H9 (cell line): ENCODE measurements around the gene COPS4. TPM values are rescaled to one million over a fixed set of nuclear protein-coding genes. Genes with fewer than 3 reads are reported as not detected.

Source experiments
- DNase-seq: peaks from one replicate; pipeline ENCODE4 v3.0.0-alpha.2; 2017
- H2AFZ ChIP-seq: one replicate; pipeline ENCODE4 v1.6.1; 2013; ENCODE audit warnings: mild to moderate bottlenecking, low read length, control low read depth, moderate library complexity
- H2AK5ac ChIP-seq: 2 replicates; pipeline ENCODE4 v1.6.1; 2013; ENCODE audit warnings: low read length, control low read depth, mixed read lengths; ENCODE audit not compliant: insufficient read length
- H2BK120ac ChIP-seq: one replicate; pipeline ENCODE4 v1.6.1; 2013; ENCODE audit warnings: low read depth, mild to moderate bottlenecking, low read length, control low read depth, inconsistent platforms; ENCODE audit not compliant: poor library complexity, severe bottlenecking
- H2BK12ac ChIP-seq: 2 replicates; pipeline ENCODE4 v1.6.1; 2013; ENCODE audit warnings: low read length, control low read depth, mixed read lengths, low read depth; ENCODE audit not compliant: insufficient read length
- H2BK15ac ChIP-seq: 2 replicates; pipeline ENCODE4 v1.6.1; 2013; ENCODE audit warnings: low read depth, low read length, control low read depth
- H2BK20ac ChIP-seq: one replicate; pipeline ENCODE4 v1.6.1; 2013; ENCODE audit warnings: low read depth, mild to moderate bottlenecking, low read length, control low read depth, inconsistent platforms; ENCODE audit not compliant: poor library complexity, severe bottlenecking
- H2BK5ac ChIP-seq: 2 replicates; pipeline ENCODE4 v1.6.1; 2013; ENCODE audit warnings: low read length, control low read depth, mixed read lengths; ENCODE audit not compliant: insufficient read length
- H3K14ac ChIP-seq: 2 replicates; pipeline ENCODE4 v1.6.1; 2013; ENCODE audit warnings: low read length, control low read depth; ENCODE audit not compliant: insufficient read depth
- H3K18ac ChIP-seq: 2 replicates; pipeline ENCODE4 v1.6.1; 2013; ENCODE audit warnings: low read depth, mild to moderate bottlenecking, mixed read lengths, low read length, control low read depth; ENCODE audit not compliant: insufficient read length
- H3K23ac ChIP-seq: 2 replicates; pipeline ENCODE4 v1.6.1; 2013; ENCODE audit warnings: low read length, control low read depth, mixed read lengths, low read depth; ENCODE audit not compliant: insufficient read length
- H3K23me2 ChIP-seq: 2 replicates; pipeline ENCODE4 v1.6.1; 2013; ENCODE audit warnings: low read depth, mild to moderate bottlenecking, mixed read lengths, low read length, control low read depth; ENCODE audit not compliant: insufficient read length, poor library complexity, severe bottlenecking
- H3K27ac ChIP-seq: 2 replicates; pipeline ENCODE4 v1.5.1; 2013; ENCODE audit warnings: low read length, control low read depth, mixed read lengths, low read depth; ENCODE audit not compliant: insufficient read length
- H3K27me3 ChIP-seq: 2 replicates; pipeline ENCODE4 v1.6.1; 2013; ENCODE audit warnings: low read length, control low read depth, inconsistent platforms; ENCODE audit not compliant: insufficient read depth
- H3K4ac ChIP-seq: 2 replicates; pipeline ENCODE4 v1.6.1; 2013; ENCODE audit warnings: low read depth, mild to moderate bottlenecking, control low read depth, inconsistent platforms, low read length, moderate library complexity
- H3K4me1 ChIP-seq: 2 replicates; pipeline ENCODE4 v1.6.1; 2013; ENCODE audit warnings: low read length, control low read depth, inconsistent platforms; ENCODE audit not compliant: insufficient read depth
- H3K4me2 ChIP-seq: 2 replicates; pipeline ENCODE4 v1.6.1; 2013; ENCODE audit warnings: low read length, control low read depth, mixed read lengths; ENCODE audit not compliant: insufficient read length, insufficient read depth
- H3K56ac ChIP-seq: 2 replicates; pipeline ENCODE4 v1.6.1; 2013; ENCODE audit warnings: low read depth, mild to moderate bottlenecking, mixed read lengths, low read length, control low read depth; ENCODE audit not compliant: insufficient read length
- H3K79me1 ChIP-seq: 2 replicates; pipeline ENCODE4 v1.6.1; 2013; ENCODE audit warnings: low read depth, mild to moderate bottlenecking, moderate library complexity, low read length, control low read depth, inconsistent platforms; ENCODE audit not compliant: insufficient read depth, poor library complexity, severe bottlenecking
- H3K79me2 ChIP-seq: 2 replicates; pipeline ENCODE4 v1.6.1; 2013; ENCODE audit warnings: low read length, control low read depth, inconsistent platforms; ENCODE audit not compliant: insufficient read depth
- H3K9ac ChIP-seq: 2 replicates; pipeline ENCODE4 v1.6.1; 2013; ENCODE audit warnings: low read length, control low read depth, mixed read lengths; ENCODE audit not compliant: insufficient read length; ENCODE audit errors: extremely low read depth
- H3K9me3 ChIP-seq: one replicate; pipeline ENCODE4 v1.6.1; 2013; ENCODE audit warnings: low read depth, low read length, inconsistent platforms; ENCODE audit not compliant: control insufficient read depth
- H3T11ph ChIP-seq: one replicate; pipeline ENCODE4 v1.6.1; 2013; ENCODE audit warnings: mild to moderate bottlenecking, low read length, control low read depth, inconsistent platforms
- H4K20me1 ChIP-seq: one replicate; pipeline ENCODE4 v1.6.1; 2013; ENCODE audit not compliant: control insufficient read depth, insufficient read length, insufficient read depth
- H4K5ac ChIP-seq: 2 replicates; pipeline ENCODE4 v1.6.1; 2013; ENCODE audit warnings: low read depth, mild to moderate bottlenecking, mixed read lengths, low read length, control low read depth; ENCODE audit not compliant: insufficient read length
- H4K8ac ChIP-seq: replicated peaks from 2 replicates; pipeline ENCODE4 v1.6.1; 2013; ENCODE audit warnings: low read length, control low read depth, mixed read lengths, low read depth; ENCODE audit not compliant: insufficient read length
- H4K91ac ChIP-seq: 2 replicates; pipeline ENCODE4 v1.6.1; 2013; ENCODE audit warnings: low read depth, mild to moderate bottlenecking, moderate library complexity, mixed read lengths, low read length, control low read depth; ENCODE audit not compliant: insufficient read length
- H3K27ac Mint-ChIP-seq, 3 experiments: 2 replicates in 2 of 3; 3 replicates in 1 of 3; pipeline ENCODE4 v1.8.0; 2020 to 2021; ENCODE audit warnings: mixed read lengths in 3 of 3, mild to moderate bottlenecking in 1 of 3, moderate library complexity in 1 of 3
- H3K27me3 Mint-ChIP-seq: 2 replicates; pipeline ENCODE4 v1.8.0; 2021; ENCODE audit warnings: low read depth, mild to moderate bottlenecking, moderate library complexity, mixed read lengths
- H3K36me3 Mint-ChIP-seq, 3 experiments: 2 replicates in 2 of 3; 3 replicates in 1 of 3; pipeline ENCODE4 v1.8.0; 2020 to 2021; ENCODE audit warnings: low read depth in 3 of 3, mixed read lengths in 3 of 3; ENCODE audit not compliant: insufficient read depth in 1 of 3
- H3K4me1 Mint-ChIP-seq, 2 experiments: 2 replicates each; pipeline ENCODE4 v1.8.0; 2020; ENCODE audit warnings: mixed read lengths in 2 of 2
- H3K4me3 Mint-ChIP-seq, 2 experiments: 2 replicates in 1 of 2; 3 replicates in 1 of 2; pipeline ENCODE4 v1.8.0; 2020 to 2021; ENCODE audit warnings: mild to moderate bottlenecking in 2 of 2, mixed read lengths in 2 of 2, moderate library complexity in 1 of 2
- H3K9me3 Mint-ChIP-seq, 2 experiments: 2 replicates in 1 of 2; 3 replicates in 1 of 2; pipeline ENCODE4 v1.8.0; 2020; ENCODE audit warnings: mild to moderate bottlenecking in 2 of 2, mixed read lengths in 2 of 2, moderate library complexity in 1 of 2
- CTCF ChIP-seq: fragments of 200-600 bp; sonication (generic); conservative IDR thresholded peaks from 3 replicates; pipeline ENCODE4 v1.8.0; 2021; ENCODE audit warnings: antibody characterized with exemption, mild to moderate bottlenecking
- WGBS: extraction: QIAGEN DNeasy Blood & Tissue Kit; methylation state at CpG from one replicate; pipeline ENCODE4 v1.1.7; 2013; ENCODE audit warnings: missing lambda C conversion rate, low lambda C conversion rate, mixed read lengths; ENCODE audit not compliant: insufficient read length; ENCODE audit errors: extremely low coverage; 5-methylcytosine and 5-hydroxymethylcytosine counted together
- total RNA-seq: library from RNA; stranded (reverse); gene quantifications from 2 replicates; pipeline ENCODE4 v1.2.1, GENCODE V29; 2021

COPS4 gene
- total RNA-seq, 1 experiment from 2014 or later = 39.9 TPM

GRCh38 chr4:83104991-83105390 is 70.0 kb downstream of the COPS4 start:
- Histone ChIP-seq H2BK12ac (no peak overlapping the region), H2AFZ (no peak overlapping the region), H3K18ac (no peak overlapping the region), H2AK5ac (no peak overlapping the region), H4K5ac (no peak overlapping the region), H3K9me3 (no peaks in the 10 kb centered on the region), H4K8ac (no peak overlapping the region), H3K27me3 (no peaks in the 10 kb centered on the region), H3K4ac (no peak overlapping the region), H2BK20ac (no peak overlapping the region), H3K4me1 (no peaks in the 10 kb centered on the region), H3K9ac (no peak overlapping the region), H3K79me1 (no peaks in the 10 kb centered on the region), H2BK120ac (no peak overlapping the region), H3T11ph (no peak overlapping the region), H3K23ac (no peak overlapping the region), H3K4me2 (no peak overlapping the region), H3K56ac (no peak overlapping the region), H3K23me2 (peaks cover under 1% of the 10 kb centered on the region), H4K91ac (no peak overlapping the region), H3K14ac (no peak overlapping the region), H3K27ac (no peak overlapping the region), H2BK15ac (no peak overlapping the region), H2BK5ac (no peak overlapping the region), H4K20me1 (no peaks in the 10 kb centered on the region), H3K79me2 (no peaks in the 10 kb centered on the region)
- Mint-ChIP-seq H3K36me3 (no peaks in the 10 kb centered on the region), H3K9me3 (no peaks in the 10 kb centered on the region; a peak in 1 of 5 replicates), H3K27ac (no peak overlapping the region), H3K4me1 (peaks cover 4% of the 10 kb centered on the region in 2 experiments; a peak in 3 of 4 replicates), H3K27me3 (peaks cover 18% of the 10 kb centered on the region), H3K4me3 (no peak overlapping the region)
- no peak for TF ChIP-seq CTCF
- no CpG with 5 or more reads among the region's 7 CpGs for WGBS
- no peak for DNase-seq
